Peyer's patch (tissue), 4 donors: ENCODE data around the gene CXXC5.

Experiments
- CTCF ChIP-seq, 6 experiments: fragments of 450-650 bp in 4 of 6; fragments of 200-600 bp in 2 of 6; sonication (generic) in 1 of 6; IDR thresholded peaks; one replicate each; pipeline ENCODE4 v1.5.1; 2017 to 2019; ENCODE audit warnings: antibody characterized with exemption in 6 of 6, mild to moderate bottlenecking in 3 of 6, moderate library complexity in 1 of 6
- POLR2A ChIP-seq, 2 donors: fragments of 450-650 bp; IDR thresholded peaks; one replicate each; pipeline ENCODE4 v1.5.1; 2017; ENCODE audit warnings: antibody characterized with exemption in 2 of 2, mild to moderate bottlenecking in 2 of 2, moderate library complexity in 2 of 2

- no peak for TF ChIP-seq POLR2A (IDR thresholded peaks at IDR 0.05)
- no peak for TF ChIP-seq CTCF (IDR thresholded peaks at IDR 0.05)
Measured at GRCh38 chr5:139641116-139642080, 6.8 kb upstream of the CXXC5 start.
